Tibial nerve (tissue), 4 donors: Measurements from ENCODE around the gene HES6. TPM values are rescaled to one million over a fixed set of nuclear protein-coding genes. Genes with fewer than 3 reads are reported as not detected.
A peak's percentile ranks its signal among the peaks of the same experiment; 100 is the strongest.

Source experiments
- DNase-seq, 2 donors: peaks; one replicate each; pipeline ENCODE4 v3.0.0-alpha.2; 2019; ENCODE audit warnings: low spot score in 2 of 2
- H3K27ac ChIP-seq, 4 donors: fragments of 200-600 bp; sonication (generic) in 3 of 4; one replicate each; pipeline ENCODE4 v1.5.1; 2017 to 2019; ENCODE audit warnings: mild to moderate bottlenecking in 1 of 4
- H3K27me3 ChIP-seq, 2 donors: fragments of 200-600 bp; sonication (generic) in 1 of 2; one replicate each; pipeline versions ENCODE4 v1.5.1 to v1.6.0; 2017 to 2019
- H3K36me3 ChIP-seq, 3 donors: fragments of 200-600 bp; sonication (generic); one replicate each; pipeline ENCODE4 v1.5.1; 2018 to 2019
- H3K4me1 ChIP-seq, 4 donors: fragments of 200-600 bp; sonication (generic) in 3 of 4; one replicate each; pipeline ENCODE4 v1.5.1; 2017 to 2019
- H3K4me3 ChIP-seq, 4 donors: fragments of 200-600 bp; sonication (generic) in 3 of 4; one replicate each; pipeline ENCODE4 v1.5.1; 2017 to 2019; ENCODE audit warnings: mild to moderate bottlenecking in 1 of 4, moderate library complexity in 1 of 4
- H3K9me3 ChIP-seq, 4 donors: fragments of 200-600 bp; sonication (generic) in 3 of 4; one replicate each; pipeline ENCODE4 v1.5.1; 2017 to 2019
- EP300 ChIP-seq, 2 donors: sonication (generic); formaldehyde crosslinking; IDR thresholded peaks; one replicate each; pipeline ENCODE4 v1.6.1; 2017; ENCODE audit warnings: antibody characterized with exemption in 2 of 2, mild to moderate bottlenecking in 1 of 2
- POLR2A ChIP-seq, 2 donors: fragments of 450-650 bp; IDR thresholded peaks; one replicate each; pipeline ENCODE4 v1.6.1; 2017; ENCODE audit warnings: antibody characterized with exemption in 2 of 2, mild to moderate bottlenecking in 2 of 2, moderate library complexity in 2 of 2
- WGBS, 2 donors: methylation state at CpG; one replicate each; pipeline ENCODE4 v1.1.5; 2018; 5-methylcytosine and 5-hydroxymethylcytosine counted together
- total RNA-seq, 4 donors: library from RNA; depleted of rRNA; stranded (reverse); fragments of >200 nt; gene quantifications; one replicate each; pipeline ENCODE4 v1.1.0, GENCODE V29; 2016
- TF ChIP-seq, protein P1 (sequence below), 5 experiments: fragments of 200-600 bp in 3 of 5; fragments of 450-650 bp in 2 of 5; sonication (generic) in 3 of 5; IDR thresholded peaks; one replicate each; pipeline ENCODE4 v1.5.1; 2016 to 2019; ENCODE audit warnings: antibody characterized with exemption in 5 of 5, mild to moderate bottlenecking in 3 of 5, moderate library complexity in 2 of 5

HES6 gene
- total RNA-seq, 4 donors from 2014 or later, result 4.4 to 18.6 (median 12.4) TPM

DNA sequence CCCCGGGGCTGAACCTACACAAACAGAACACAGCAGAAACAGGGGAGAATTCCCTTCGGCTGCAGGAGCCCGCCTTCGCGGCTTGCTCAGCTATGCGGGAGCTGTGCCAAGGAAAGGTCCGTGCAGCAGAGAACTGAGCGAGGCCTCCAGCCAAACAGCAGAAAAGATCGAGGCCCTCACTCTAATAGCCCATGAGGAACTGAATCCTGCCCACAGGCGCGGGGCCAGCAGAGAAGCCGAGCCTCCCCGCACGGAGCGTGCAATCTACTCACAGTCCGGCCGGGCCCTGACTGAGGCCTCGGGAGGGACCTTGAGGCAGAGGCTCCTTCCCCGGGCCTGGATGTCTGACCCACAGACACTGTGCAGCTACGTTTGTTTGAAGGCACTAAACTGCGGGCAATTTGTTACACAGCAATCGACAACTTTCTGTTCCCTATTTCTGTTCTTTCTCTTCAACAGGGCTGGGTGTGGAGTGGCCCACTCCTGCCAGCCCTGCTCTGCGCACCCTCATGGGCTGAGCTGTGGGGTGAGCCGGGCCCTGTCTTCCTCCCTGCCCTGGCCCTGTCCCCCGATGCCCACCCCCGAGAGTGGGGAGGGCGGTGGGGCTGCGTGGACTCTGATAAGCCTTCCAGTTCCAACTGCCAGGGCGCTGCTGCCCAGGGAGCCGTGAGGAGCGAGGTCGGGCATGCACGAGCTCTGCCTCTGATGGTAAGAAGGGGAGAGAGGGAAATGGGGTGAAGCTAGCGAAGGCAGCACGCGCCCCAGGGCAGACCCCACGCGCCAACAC is 13.7 kb downstream of the HES6 start:
- Histone ChIP-seq H3K9me3 (no peaks in the 10 kb centered on the region), H3K27ac (peak overlapping the region in 2 of 4 donors; percentile 62 to 72), H3K36me3 (peaks cover 0 to 16% (median 0%) of the 10 kb centered on the region in 3 donors), H3K4me1 (peaks cover 0 to 45% (median 6%) of the 10 kb centered on the region in 4 donors), H3K27me3 (no peaks in the 10 kb centered on the region), H3K4me3 (no peak overlapping the region)
- no peak for DNase-seq
- TF ChIP-seq, protein P1, sequence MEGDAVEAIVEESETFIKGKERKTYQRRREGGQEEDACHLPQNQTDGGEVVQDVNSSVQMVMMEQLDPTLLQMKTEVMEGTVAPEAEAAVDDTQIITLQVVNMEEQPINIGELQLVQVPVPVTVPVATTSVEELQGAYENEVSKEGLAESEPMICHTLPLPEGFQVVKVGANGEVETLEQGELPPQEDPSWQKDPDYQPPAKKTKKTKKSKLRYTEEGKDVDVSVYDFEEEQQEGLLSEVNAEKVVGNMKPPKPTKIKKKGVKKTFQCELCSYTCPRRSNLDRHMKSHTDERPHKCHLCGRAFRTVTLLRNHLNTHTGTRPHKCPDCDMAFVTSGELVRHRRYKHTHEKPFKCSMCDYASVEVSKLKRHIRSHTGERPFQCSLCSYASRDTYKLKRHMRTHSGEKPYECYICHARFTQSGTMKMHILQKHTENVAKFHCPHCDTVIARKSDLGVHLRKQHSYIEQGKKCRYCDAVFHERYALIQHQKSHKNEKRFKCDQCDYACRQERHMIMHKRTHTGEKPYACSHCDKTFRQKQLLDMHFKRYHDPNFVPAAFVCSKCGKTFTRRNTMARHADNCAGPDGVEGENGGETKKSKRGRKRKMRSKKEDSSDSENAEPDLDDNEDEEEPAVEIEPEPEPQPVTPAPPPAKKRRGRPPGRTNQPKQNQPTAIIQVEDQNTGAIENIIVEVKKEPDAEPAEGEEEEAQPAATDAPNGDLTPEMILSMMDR (IDR thresholded peaks at IDR 0.05), result no peak
- TF ChIP-seq EP300 (IDR thresholded peaks at IDR 0.05) (no peak), POLR2A (IDR thresholded peaks at IDR 0.05) (no peak)
- WGBS, 2 donors, result 72 to 77% methylated on average over 33 to 38 of the region's 38 CpGs

DNA sequence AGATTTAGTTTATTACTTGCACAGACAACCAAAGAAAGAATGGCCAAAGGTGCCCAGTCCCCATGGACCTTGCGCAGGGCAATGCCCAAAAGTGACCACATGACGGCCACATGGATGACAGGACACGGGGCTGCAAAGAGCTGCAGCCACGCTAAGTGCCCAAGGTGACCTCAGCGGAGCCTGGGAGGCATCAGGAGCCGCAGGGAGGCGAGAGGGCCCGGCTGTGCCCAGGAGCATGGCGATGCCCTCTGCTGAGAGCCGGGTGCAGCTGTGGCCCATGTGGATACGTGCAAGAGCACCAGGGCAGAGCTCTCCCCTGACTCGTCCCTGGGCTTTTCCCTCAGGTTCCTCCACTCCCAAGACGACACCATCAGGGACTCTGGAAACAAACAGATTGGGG is 14.7 kb downstream of the HES6 start:
- H3K27ac ChIP-seq, result peak overlapping the region in 2 of 4 donors; percentile 62 to 72
- no peaks in the 10 kb centered on the region for H3K27me3 ChIP-seq
- TF ChIP-seq EP300 (IDR thresholded peaks at IDR 0.05) (no peak), POLR2A (IDR thresholded peaks at IDR 0.05) (no peak)
- TF ChIP-seq, protein P1 (IDR thresholded peaks at IDR 0.05), result no peak
- 67 to 74% methylated on average over 13 of the region's 13 CpGs for WGBS, 2 donors
- no peak overlapping the region for H3K4me3 ChIP-seq
- H3K4me1 ChIP-seq, result peaks cover 0 to 44% (median 0%) of the 10 kb centered on the region in 4 donors
- DNase-seq, result no peak
- H3K9me3 ChIP-seq, result no peaks in the 10 kb centered on the region
- H3K36me3 ChIP-seq, result peaks cover 0 to 16% (median 0%) of the 10 kb centered on the region in 3 donors

DNA sequence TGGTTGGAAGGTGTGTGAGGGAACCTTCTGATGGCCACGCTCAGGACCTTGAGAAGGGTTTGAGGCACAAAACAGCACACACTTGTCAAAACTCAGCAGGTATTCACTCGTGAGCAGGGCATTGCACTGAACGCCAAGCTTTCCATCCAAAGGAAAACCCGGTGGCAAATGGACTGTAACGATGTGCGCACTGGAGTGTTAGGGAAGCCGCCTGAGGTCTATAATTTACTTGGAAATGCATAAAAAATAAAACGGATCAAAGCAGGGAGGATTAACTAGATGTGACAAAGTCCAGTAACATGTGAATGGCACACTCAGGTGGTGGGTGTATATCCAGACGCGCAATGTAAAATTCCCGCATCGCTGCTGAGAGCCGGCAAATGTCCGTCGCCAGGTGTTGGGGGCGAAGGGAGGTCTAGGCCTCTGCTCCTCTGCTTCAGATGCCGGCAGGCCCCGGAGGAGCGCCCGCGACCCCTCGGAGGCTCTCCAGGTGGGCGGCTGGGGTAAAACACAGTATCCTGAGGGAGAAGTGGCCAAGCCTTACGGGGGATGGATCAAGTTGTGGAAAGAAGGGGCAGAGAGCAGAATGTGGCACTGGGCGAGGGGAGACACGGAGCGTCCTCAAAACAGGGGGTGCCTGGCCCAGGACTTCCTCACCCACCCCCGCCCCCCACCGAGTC is 15.3 kb downstream of the HES6 start:
- peaks cover 0 to 43% (median 0%) of the 10 kb centered on the region in 4 donors for H3K4me1 ChIP-seq
- H3K27me3 ChIP-seq, result no peaks in the 10 kb centered on the region
- TF ChIP-seq POLR2A (IDR thresholded peaks at IDR 0.05), result no peak
- TF ChIP-seq EP300 (IDR thresholded peaks at IDR 0.05), result no peak
- TF ChIP-seq, protein P1 (IDR thresholded peaks at IDR 0.05), result no peak
- H3K9me3 ChIP-seq, result no peaks in the 10 kb centered on the region
- DNase-seq, result no peak
- H3K27ac ChIP-seq, result no peak overlapping the region
- H3K36me3 ChIP-seq, result peaks cover 0 to 16% (median 0%) of the 10 kb centered on the region in 3 donors
- H3K4me3 ChIP-seq, result no peak overlapping the region
- WGBS, 2 donors, result 93 to 94% methylated on average over 28 to 29 of the region's 29 CpGs

DNA sequence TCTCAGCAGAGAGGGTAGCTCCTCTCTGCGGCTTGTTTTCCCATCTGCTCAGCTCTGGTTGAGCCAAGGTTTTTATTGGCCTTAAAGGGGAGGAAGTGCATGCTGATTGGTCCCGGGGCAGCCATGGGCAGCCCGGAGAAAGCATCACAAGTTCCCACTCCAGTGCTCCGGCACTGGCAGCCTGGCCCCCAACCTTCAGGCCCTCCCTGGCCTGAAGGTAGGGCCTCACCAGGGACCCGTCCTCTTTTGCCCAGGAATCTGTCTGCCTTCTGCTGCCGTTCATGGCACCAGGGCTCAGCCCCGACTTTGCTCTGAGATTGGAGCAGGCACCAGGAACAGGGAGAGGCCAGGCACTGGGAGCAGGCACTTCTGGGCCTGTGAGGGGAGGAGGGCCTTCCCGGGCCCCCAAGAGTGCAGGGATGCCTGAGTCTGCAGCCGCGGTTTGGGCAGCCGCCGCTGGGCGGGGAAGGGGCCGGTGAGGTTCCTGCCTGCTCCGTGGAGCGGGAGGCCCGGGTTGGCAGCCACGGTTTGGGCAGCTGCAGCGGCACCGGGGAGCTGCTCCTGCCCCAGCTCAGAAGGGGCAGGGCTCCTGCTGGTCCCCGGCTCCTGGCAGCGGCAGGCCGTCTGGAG is 18.8 kb downstream of the HES6 start:
- TF ChIP-seq EP300 (IDR thresholded peaks at IDR 0.05) (no peak), POLR2A (IDR thresholded peaks at IDR 0.05) (no peak)
- TF ChIP-seq, protein P1 (IDR thresholded peaks at IDR 0.05), result no peak
- Histone ChIP-seq H3K27ac (peak overlapping the region in 3 of 4 donors; percentile 3 to 77 (median 25)), H3K9me3 (no peaks in the 10 kb centered on the region), H3K4me1 (peaks cover 0 to 40% (median 6%) of the 10 kb centered on the region in 4 donors), H3K4me3 (no peak overlapping the region), H3K36me3 (peaks cover 0 to under 1% (median 0%) of the 10 kb centered on the region in 3 donors), H3K27me3 (no peaks in the 10 kb centered on the region)
- WGBS, 2 donors, result 68 to 72% methylated on average over 18 to 21 of the region's 23 CpGs
- no peak for DNase-seq
